Mammary epithelial cell (primary cell): Measurements from ENCODE around the gene SNCA.

Source experiments
- CTCF ChIP-seq, 2 donors: IDR thresholded peaks in 1 of 2; conservative IDR thresholded peaks in 1 of 2; 2 replicates each; pipeline ENCODE4 v1.5.1; 2011 to 2012; ENCODE audit warnings: inconsistent platforms in 2 of 2, low read length in 2 of 2, mild to moderate bottlenecking in 2 of 2, control low read depth in 1 of 2, low read depth in 1 of 2; ENCODE audit not compliant: insufficient read depth in 1 of 2; ENCODE audit errors: extremely low read depth in 1 of 2
- EZH2 ChIP-seq: IDR thresholded peaks from 2 replicates; pipeline ENCODE4 v1.6.1; 2012; ENCODE audit warnings: low read length, inconsistent platforms, borderline replicate concordance

GRCh38 chr4:89836031-89836745, 773 bp downstream of the SNCA start:
- TF ChIP-seq CTCF (conservative IDR thresholded peaks at IDR 0.05 in 1 of 2, IDR thresholded peaks at IDR 0.05 in 1 of 2; ENCODE audit: extremely low read depth in 1 of 2, insufficient read depth in 1 of 2, low read depth in 1 of 2, low read length in 2 of 2) = no peak
- TF ChIP-seq EZH2 = no peak
